CD4-positive, alpha-beta T cell treated with Interferon gamma for 1 hour (primary cell): Measurements from ENCODE around the gene DDIT3.

ENCODE experiments used
- DNase-seq: peaks from one replicate; pipeline ENCODE4 v3.0.0-alpha.2; 2020

The DDIT3 gene

GRCh38 chr12:57479376-57480115, 40.8 kb downstream of the DDIT3 start, which contains the start of gene ARHGAP9:
Gene ARHGAP9, minus strand, starts transcription at chr12:57479866. Its CDS starts 460 bp downstream, at chr12:57479406.
- DNase-seq = peak; percentile 78

GRCh38 chr12:57479043-57479375, 41.3 kb downstream of the DDIT3 start:
- no peak for DNase-seq

GRCh38 chr12:57477710-57478681, 42.3 kb downstream of the DDIT3 start:
- DNase-seq = peak; percentile 68

- DNase-seq = no peak
Measured at GRCh38 chr12:57476993-57477709, 43.2 kb downstream of the DDIT3 start.

GRCh38 chr12:57476162-57476992, 43.9 kb downstream of the DDIT3 start:
- DNase-seq = peak; percentile 73

GRCh38 chr12:57475271-57476161, 44.8 kb downstream of the DDIT3 start:
- DNase-seq = no peak

GRCh38 chr12:57474862-57475261, 45.5 kb downstream of the DDIT3 start:
- DNase-seq = no peak

- DNase-seq = no peak
Measured at GRCh38 chr12:57474430-57474829, 45.9 kb downstream of the DDIT3 start.

GRCh38 chr12:57473886-57474285, 46.4 kb downstream of the DDIT3 start:
- DNase-seq = no peak

GRCh38 chr12:57473392-57473791, 46.9 kb downstream of the DDIT3 start:
- no peak for DNase-seq

- no peak for DNase-seq
Measured at GRCh38 chr12:57472391-57472790, 47.9 kb downstream of the DDIT3 start.

- no peak for DNase-seq
Measured at GRCh38 chr12:57471661-57472060, 48.7 kb downstream of the DDIT3 start.

- DNase-seq = no peak
Measured at GRCh38 chr12:57470970-57471656, 49.2 kb downstream of the DDIT3 start.

GRCh38 chr12:57470286-57470969, 49.9 kb downstream of the DDIT3 start:
- DNase-seq = no peak

GRCh38 chr12:57469296-57470164, 50.8 kb downstream of the DDIT3 start:
- no peak for DNase-seq

GRCh38 chr12:57467915-57468314, 52.4 kb downstream of the DDIT3 start:
- DNase-seq = no peak

- DNase-seq = no peak
Measured at GRCh38 chr12:57467212-57467874, 53.0 kb downstream of the DDIT3 start.
